MCF 10A (cell line): ENCODE results near the gene ADAMTS16. TPM values are rescaled to one million over a fixed set of nuclear protein-coding genes. Genes with fewer than 3 reads are reported as not detected.

ENCODE experiments used
- BruUV-seq: library from RNA; stranded (reverse); fragments of 400-500 nt; replicated peaks from 2 replicates; lab custom pipeline; 2021; lab: Mats Ljungman, UMichigan
- CTCF ChIA-PET: fragments of 300-600 bp; sonication (Branson Sonifier 250); formaldehyde crosslinking; extraction: SDS; loops from one replicate; lab custom pipeline; 2021; ENCODE audit warnings: antibody characterized with exemption, inconsistent platforms; lab: Yijun Ruan, JAX
- POLR2A ChIA-PET: fragments of 300-600, 350-650 bp; sonication (Branson Sonifier 250); formaldehyde crosslinking; extraction: SDS; loops from one replicate; lab custom pipeline; 2020; ENCODE audit warnings: antibody characterized with exemption, inconsistent platforms; lab: Yijun Ruan, JAX
- DNase-seq: peaks from one replicate; pipeline ENCODE4 v3.0.0-alpha.2; 2018; ENCODE audit not compliant: unreplicated experiment
- H3K27ac Mint-ChIP-seq: one replicate; pipeline ENCODE4 v1.8.0; 2022; ENCODE audit warnings: mild to moderate bottlenecking, low read depth, mixed read lengths; ENCODE audit not compliant: unreplicated experiment
- H3K27me3 Mint-ChIP-seq: one replicate; pipeline ENCODE4 v1.8.0; 2022; ENCODE audit warnings: mixed read lengths; ENCODE audit not compliant: insufficient read depth, unreplicated experiment
- H3K36me3 Mint-ChIP-seq: one replicate; pipeline ENCODE4 v1.8.0; 2022; ENCODE audit warnings: mild to moderate bottlenecking, moderate library complexity, mixed read lengths; ENCODE audit not compliant: insufficient read depth, unreplicated experiment
- H3K4me1 Mint-ChIP-seq: one replicate; pipeline ENCODE4 v1.8.0; 2022; ENCODE audit warnings: mixed read lengths; ENCODE audit not compliant: insufficient read depth, unreplicated experiment
- H3K4me3 Mint-ChIP-seq: one replicate; pipeline ENCODE4 v1.8.0; 2022; ENCODE audit warnings: mild to moderate bottlenecking, moderate library complexity, mixed read lengths; ENCODE audit not compliant: unreplicated experiment
- H3K9me3 Mint-ChIP-seq: one replicate; pipeline ENCODE4 v1.8.0; 2022; ENCODE audit warnings: mixed read lengths; ENCODE audit not compliant: unreplicated experiment
- intact Hi-C: fragments of 100-400 bp; cut with micrococcal nuclease; formaldehyde crosslinking; loops from 2 replicates; pipeline ENCODE4 v1.14.1; 2022
- total RNA-seq: library from RNA; stranded (reverse); gene quantifications from 2 replicates; pipeline ENCODE4 v1.2.3, GENCODE V29; 2022
- TF ChIP-seq, protein P1 (sequence below): fragments of 200-600 bp; IDR thresholded peaks from one replicate; pipeline ENCODE4 v1.8.0; 2022; ENCODE audit warnings: antibody characterized with exemption, mild to moderate bottlenecking; ENCODE audit not compliant: unreplicated experiment

ADAMTS16 gene
- total RNA-seq, 1 experiment from 2014 or later, result not detected

DNA sequence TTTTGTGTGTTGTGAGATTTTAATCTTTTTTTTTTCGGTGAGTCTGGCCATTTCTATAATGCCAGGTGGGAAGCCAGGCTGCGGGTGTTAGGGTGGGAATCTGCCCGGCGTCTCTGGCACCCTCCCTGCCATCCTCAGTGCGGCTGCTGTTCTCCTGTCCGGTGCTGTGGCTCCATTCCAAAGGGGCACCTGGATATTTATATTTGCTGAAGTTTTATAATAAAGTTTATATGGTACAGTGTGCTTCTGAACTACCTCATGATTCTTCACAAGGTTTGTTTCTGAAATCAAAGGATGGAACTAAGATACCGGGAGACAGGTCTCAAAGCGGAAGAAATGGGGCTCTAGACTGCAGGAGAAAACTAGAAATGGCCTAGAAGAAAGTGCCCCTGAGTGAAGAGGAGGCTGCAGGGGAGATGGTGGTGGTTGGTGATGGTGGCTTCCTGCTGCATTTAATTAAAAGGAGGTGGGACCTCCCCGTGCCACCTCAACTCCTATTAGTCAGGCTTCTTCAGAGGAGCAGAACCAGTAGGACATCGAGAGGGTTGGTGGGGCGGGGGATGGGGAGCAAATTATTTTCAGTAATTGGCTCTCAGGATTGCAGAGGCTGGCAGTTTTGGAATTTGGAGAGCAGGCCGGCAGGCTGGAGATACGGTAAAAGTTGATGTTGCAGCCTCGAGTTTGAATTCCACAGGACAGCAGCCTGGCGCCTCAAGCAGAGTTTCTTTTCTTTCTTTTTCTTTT, 180.1 kb downstream of the ADAMTS16 start:
- H3K27ac Mint-ChIP-seq, result no peak overlapping the region

DNA sequence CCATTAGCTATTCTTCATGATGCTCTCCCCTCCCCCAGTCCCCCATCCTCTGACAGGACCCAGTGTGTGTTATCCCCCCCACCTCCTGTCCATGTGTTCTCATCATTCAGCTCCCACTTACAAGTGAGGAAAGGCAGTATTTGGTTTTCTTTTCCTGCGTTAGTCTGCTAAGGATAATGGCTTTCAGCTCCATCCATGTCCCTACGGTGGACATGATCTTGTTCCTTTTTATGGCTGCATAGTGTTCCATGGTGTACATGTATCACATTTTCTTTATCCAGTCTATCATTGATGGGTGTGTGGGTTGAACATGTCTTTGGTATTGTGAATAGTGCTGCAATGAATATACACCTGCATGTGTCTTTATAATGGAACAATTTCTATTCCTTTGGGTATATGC, 181.0 kb downstream of the ADAMTS16 start:
- BruUV-seq, result no TSS peak
- Mint-ChIP-seq H3K27ac (no peak overlapping the region), H3K9me3 (no peaks in the 10 kb centered on the region), H3K27me3 (peaks cover 19% of the 10 kb centered on the region), H3K36me3 (no peaks in the 10 kb centered on the region), H3K4me1 (no peaks in the 10 kb centered on the region), H3K4me3 (no peak overlapping the region)
- intact Hi-C loops, result no loop called here
- TF ChIP-seq, protein P1, sequence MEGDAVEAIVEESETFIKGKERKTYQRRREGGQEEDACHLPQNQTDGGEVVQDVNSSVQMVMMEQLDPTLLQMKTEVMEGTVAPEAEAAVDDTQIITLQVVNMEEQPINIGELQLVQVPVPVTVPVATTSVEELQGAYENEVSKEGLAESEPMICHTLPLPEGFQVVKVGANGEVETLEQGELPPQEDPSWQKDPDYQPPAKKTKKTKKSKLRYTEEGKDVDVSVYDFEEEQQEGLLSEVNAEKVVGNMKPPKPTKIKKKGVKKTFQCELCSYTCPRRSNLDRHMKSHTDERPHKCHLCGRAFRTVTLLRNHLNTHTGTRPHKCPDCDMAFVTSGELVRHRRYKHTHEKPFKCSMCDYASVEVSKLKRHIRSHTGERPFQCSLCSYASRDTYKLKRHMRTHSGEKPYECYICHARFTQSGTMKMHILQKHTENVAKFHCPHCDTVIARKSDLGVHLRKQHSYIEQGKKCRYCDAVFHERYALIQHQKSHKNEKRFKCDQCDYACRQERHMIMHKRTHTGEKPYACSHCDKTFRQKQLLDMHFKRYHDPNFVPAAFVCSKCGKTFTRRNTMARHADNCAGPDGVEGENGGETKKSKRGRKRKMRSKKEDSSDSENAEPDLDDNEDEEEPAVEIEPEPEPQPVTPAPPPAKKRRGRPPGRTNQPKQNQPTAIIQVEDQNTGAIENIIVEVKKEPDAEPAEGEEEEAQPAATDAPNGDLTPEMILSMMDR, result no peak
- CTCF ChIA-PET, result no interaction called here
- DNase-seq, result no peak
- POLR2A ChIA-PET, result no interaction called here

More for the DNA sequence above, 180.1 kb downstream of the ADAMTS16 start:
- CTCF ChIA-PET, result no interaction called here
- POLR2A ChIA-PET, result no interaction called here
- H3K36me3 Mint-ChIP-seq, result no peaks in the 10 kb centered on the region
- H3K4me3 Mint-ChIP-seq, result no peak overlapping the region
- H3K27me3 Mint-ChIP-seq, result peaks cover 19% of the 10 kb centered on the region
- BruUV-seq, result no TSS peak
- TF ChIP-seq, protein P1, result no peak
- DNase-seq, result no peak
- intact Hi-C loops, result no loop called here
- no peaks in the 10 kb centered on the region for H3K4me1 Mint-ChIP-seq
- no peaks in the 10 kb centered on the region for H3K9me3 Mint-ChIP-seq

DNA sequence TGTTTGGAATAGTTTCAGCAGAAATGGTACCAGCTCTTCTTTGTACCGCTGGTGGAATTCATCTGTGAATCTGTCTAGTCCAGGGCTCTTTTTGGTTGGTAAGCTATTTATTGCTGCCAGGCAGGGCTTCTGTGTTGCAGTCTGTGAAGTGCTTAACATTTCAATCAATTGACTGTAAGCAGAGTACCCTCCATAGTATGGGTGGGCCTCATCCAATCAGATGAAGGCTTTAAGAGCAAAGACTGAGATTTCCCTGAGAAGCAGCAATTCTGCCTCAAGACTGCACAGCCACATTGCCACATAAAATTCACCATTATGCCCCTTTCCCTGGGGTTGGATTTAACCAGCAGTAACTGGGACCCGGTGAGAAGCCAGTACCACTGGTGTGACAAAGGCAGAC, 183.4 kb downstream of the ADAMTS16 start:
- POLR2A ChIA-PET, result no interaction called here

DNA sequence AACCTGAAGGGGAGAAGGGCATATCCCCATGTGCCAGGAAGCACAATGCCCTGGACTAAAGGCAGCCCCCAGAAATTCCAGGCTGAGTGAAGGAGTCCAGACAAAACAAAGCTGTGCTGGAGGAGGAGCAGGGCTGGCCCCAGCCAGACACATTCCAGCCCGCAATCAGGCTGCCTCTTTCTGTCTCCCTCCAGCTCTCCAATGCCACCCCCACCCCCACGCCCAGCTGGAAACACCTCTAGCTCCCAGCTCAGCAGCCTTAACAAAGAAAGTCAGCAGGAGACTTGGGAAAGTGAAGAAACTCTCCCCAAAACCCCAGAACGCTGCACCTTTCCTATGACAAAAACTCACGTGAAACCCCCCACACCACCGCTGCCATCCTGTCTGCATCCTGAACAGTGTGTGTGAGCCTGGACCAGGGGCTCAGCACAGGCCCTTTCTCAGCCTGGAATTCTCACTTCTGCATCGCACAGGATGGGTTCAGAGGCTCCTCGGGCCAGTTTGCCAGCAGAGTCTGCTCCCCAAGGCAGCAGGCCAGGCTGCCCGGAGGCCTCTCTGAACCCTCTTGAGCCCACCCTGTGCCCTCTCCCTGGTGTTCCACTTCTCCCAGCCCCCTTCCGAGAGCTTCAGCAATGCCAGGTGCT, 186.1 kb downstream of the ADAMTS16 start:
- intact Hi-C loops, result no loop called here
- DNase-seq, result no peak
- H3K4me3 Mint-ChIP-seq, result no peak overlapping the region
- H3K27me3 Mint-ChIP-seq, result peaks cover 29% of the 10 kb centered on the region
- H3K9me3 Mint-ChIP-seq, result no peaks in the 10 kb centered on the region
- H3K4me1 Mint-ChIP-seq, result no peaks in the 10 kb centered on the region
- H3K36me3 Mint-ChIP-seq, result no peaks in the 10 kb centered on the region
- no peak overlapping the region for H3K27ac Mint-ChIP-seq
- TF ChIP-seq, protein P1, result no peak
- POLR2A ChIA-PET, result no interaction called here
- no TSS peak for BruUV-seq
- CTCF ChIA-PET, result interaction anchor here (0.7 to 1.0 kb wide), 2 partner anchors 10 to 447 kb away, joined by 3 read pairs; no protein-coding TSS in a partner anchor

More for the DNA sequence above, 183.4 kb downstream of the ADAMTS16 start:
- TF ChIP-seq, protein P1, result no peak
- CTCF ChIA-PET, result interaction anchor here (0.5 to 1.0 kb wide), 2 partner anchors 12 to 181 kb away, joined by 3 to 4 read pairs; no protein-coding TSS in a partner anchor
- Mint-ChIP-seq H3K36me3 (no peaks in the 10 kb centered on the region), H3K4me1 (no peaks in the 10 kb centered on the region), H3K27me3 (peaks cover 33% of the 10 kb centered on the region), H3K4me3 (no peak overlapping the region), H3K27ac (no peak overlapping the region), H3K9me3 (no peaks in the 10 kb centered on the region)
- intact Hi-C loops, result no loop called here
- BruUV-seq, result no TSS peak
- DNase-seq, result no peak
